ENCODE data around the gene NEUROG2. TPM values are rescaled to one million over a fixed set of nuclear protein-coding genes. Genes with fewer than 3 reads are reported as not detected.

NEUROG2 gene
- total RNA-seq, 4 donors from 2014 or later = not detected

DNA sequence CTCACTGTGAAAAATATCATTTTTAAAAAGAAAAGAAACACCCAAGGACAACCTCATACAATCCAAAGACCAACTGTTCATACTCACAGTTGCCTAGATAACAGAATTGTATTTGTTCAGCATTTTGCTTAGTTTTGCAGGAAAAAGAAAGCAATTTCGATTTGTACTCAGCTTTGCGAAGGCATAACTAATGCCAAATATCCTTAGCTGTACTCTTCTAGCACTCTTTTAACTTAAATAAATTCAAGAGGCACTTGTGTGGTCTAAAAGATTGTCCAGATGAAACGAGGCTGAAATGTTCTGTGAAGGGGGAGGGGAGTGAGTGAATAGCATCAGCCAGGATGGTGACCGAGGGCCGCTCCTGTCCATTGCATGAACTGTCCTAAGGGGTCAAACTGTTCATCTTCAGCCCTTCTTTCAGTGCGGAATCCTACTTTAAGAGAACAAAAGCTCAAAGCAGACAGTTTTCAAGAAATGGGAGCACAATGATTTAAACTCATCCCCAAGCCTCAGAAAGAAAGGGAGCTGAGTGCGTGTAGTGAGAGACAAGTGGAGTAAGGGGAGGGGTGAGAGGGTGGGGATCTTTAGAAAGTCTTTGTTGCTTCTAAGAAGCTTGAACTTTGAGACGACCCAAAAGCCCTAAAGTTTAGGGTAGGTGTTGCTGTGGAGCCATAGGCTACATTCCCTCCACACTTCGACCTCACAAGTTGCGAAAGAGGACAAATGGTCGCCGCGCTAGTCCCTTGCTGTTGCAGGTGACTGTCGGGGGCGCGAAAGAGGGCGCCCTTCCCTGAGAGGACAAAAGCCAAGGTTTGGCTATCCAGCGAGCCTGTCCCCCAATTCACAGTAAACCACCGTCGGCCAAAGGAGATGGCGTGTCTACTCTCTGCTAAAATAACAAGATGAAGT is 4.0 kb upstream of the NEUROG2 start:
- H3K4me3 ChIP-seq (ENCODE audit: low read depth, poor library complexity, severe bottlenecking) = no peak overlapping the region
- intact Hi-C loops (cut with DNase I; ENCODE audit: low total_unique reads) = no loop called here
- WGBS, 2 donors = 9 to 13% methylated on average over 21 of the region's 21 CpGs
- TF ChIP-seq POLR2A (IDR thresholded peaks at IDR 0.05) (no peak), CTCF (IDR thresholded peaks at IDR 0.05) (no peak)
- peak in 1 of 2 donors; percentile 48 for DNase-seq (ENCODE audit: low spot score in 2 of 2)

- DNase-seq (ENCODE audit: low spot score in 2 of 2) = no peak
- no peak overlapping the region for H3K4me3 ChIP-seq (ENCODE audit: low read depth, poor library complexity, severe bottlenecking)
- intact Hi-C loops (cut with DNase I; ENCODE audit: low total_unique reads) = no loop called here
- TF ChIP-seq POLR2A (IDR thresholded peaks at IDR 0.05) (no peak), CTCF (IDR thresholded peaks at IDR 0.05) (no peak)
These were observed 2.7 kb upstream of the NEUROG2 start for GRCh38 chr4:112518675-112519074.

DNA sequence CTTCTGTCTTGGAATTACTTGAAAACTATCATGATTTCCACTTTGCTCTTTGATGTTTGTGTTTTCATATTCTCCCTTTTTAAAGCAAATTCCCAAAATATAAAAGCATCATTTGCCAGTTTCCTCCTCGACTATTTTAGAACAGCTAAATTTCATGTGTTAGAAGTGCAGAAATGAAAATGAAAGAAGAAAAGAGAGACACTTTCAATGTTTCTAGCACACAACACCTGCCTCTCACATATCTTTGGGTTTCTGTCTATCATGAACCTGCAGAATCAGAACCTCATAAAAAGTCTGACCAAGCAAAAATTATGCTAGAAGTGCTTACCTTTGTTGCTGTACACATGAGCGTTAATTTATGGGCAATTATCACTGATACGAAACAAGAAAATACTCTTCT is 1.9 kb upstream of the NEUROG2 start:
- 28 to 29% methylated on average over 3 of the region's 3 CpGs for WGBS, 2 donors
- no peak for DNase-seq (ENCODE audit: low spot score in 2 of 2)
- intact Hi-C loops (cut with DNase I; ENCODE audit: low total_unique reads) = no loop called here

GRCh38 chr4:112517067-112517634 is 1.2 kb upstream of the NEUROG2 start:
- H3K4me3 ChIP-seq (ENCODE audit: low read depth, poor library complexity, severe bottlenecking) = no peak overlapping the region
- DNase-seq (ENCODE audit: low spot score in 2 of 2) = no peak
- intact Hi-C loops (cut with DNase I; ENCODE audit: low total_unique reads) = no loop called here
- 5 to 6% methylated on average over 20 of the region's 20 CpGs for WGBS, 2 donors
- TF ChIP-seq POLR2A (IDR thresholded peaks at IDR 0.05) = no peak

More for the DNA sequence above, 1.9 kb upstream of the NEUROG2 start:
- TF ChIP-seq CTCF (IDR thresholded peaks at IDR 0.05) (no peak), POLR2A (IDR thresholded peaks at IDR 0.05) (no peak)
- H3K4me3 ChIP-seq (ENCODE audit: low read depth, poor library complexity, severe bottlenecking) = no peak overlapping the region

DNA sequence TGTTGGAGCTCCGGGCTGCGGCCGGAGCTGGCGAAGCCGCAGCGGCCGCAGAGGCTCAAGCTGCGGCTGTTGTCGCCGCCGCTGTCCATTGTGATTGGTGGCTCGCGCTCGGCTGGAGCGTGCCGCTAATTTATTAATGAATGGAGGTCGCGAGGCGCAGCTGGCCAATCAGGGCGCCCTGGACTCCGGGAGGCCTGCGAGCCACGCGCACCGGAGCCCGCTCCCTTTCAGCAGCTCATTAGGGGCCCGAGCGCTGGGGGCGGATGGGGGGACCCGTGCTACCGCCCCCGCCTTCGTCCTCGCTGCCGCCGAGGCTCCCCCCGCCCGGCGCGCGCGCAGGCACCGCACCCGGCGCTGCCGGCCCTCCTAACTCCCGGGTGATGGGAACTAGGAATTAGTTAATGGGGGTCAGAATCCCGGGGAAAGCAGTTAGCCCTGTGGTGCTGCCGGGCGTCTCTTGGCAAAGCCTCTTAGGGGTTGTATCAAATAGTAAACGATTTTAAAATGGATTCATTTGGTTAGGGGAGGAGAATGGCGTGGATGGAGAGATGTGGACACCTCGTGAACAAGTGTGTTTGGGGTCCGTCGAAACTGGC is 589 bp upstream of the NEUROG2 start:
- no peak for TF ChIP-seq CTCF (IDR thresholded peaks at IDR 0.05)
- no peak for TF ChIP-seq POLR2A (IDR thresholded peaks at IDR 0.05)
- 2% methylated on average over 36 to 37 of the region's 55 CpGs for WGBS, 2 donors
- intact Hi-C loops (cut with DNase I; ENCODE audit: low total_unique reads) = no loop called here
- peak in 1 of 2 donors; percentile 65 for DNase-seq (ENCODE audit: low spot score in 2 of 2)
- no peak overlapping the region for H3K4me3 ChIP-seq (ENCODE audit: low read depth, poor library complexity, severe bottlenecking)
